ENCODE data around the gene NUDT22. TPM values are rescaled to one million over a fixed set of nuclear protein-coding genes. Genes with fewer than 3 reads are reported as not detected.
A peak's percentile ranks its signal among the peaks of the same experiment; 100 is the strongest.

The NUDT22 gene
- total and polyA plus RNA-seq, 2 of the 4 experiments (the other 2 are of a cell fraction): 21.3 to 44.6 TPM

DNA sequence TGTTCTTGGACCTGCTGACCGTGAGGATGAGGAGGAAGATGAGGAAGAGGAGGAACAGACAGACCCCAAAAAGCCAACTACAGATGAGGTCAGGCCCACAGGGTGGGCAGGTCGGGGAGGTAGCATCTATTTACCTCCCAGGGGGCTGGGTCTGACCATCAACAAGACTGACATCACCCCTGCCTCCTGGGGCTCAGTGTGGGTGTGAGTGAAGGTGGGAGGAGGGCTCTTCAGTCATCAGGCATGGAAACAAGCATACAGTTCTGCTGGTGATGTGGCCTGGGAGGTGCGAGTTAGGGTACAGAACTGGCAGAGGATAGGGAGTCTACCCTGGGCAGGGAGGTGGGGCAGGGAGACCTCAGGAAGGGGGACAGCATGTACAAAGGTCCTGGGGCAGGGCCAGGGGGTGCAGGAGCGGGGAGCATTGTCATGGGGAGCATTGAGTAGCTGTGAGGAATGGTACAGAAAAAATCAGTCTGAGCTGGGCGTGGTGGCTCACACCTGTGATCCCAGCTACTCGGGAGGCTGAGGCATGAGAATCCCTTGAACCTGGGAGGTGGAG, 34.2 kb downstream of the NUDT22 start:
- H3K56ac ChIP-seq (ENCODE audit: extremely low read depth, insufficient read depth, low read length): no peak overlapping the region
- H3K23ac ChIP-seq (ENCODE audit: low read depth, low read length): no peak overlapping the region
- H4K91ac ChIP-seq (ENCODE audit: insufficient read depth, low read depth, low read length): no peak overlapping the region
- no peak overlapping the region for H4K8ac ChIP-seq (ENCODE audit: low read depth in 2 of 2, low read length in 2 of 2)
- H3K4me1 ChIP-seq (ENCODE audit: control insufficient read depth, insufficient read depth, low read length): peaks cover 9% of the 10 kb centered on the region
- no TSS peak for BruUV-seq (replicated peaks)
- no peak overlapping the region for H3K4me3 ChIP-seq (ENCODE audit: insufficient read depth, low read depth, low read length)
- 100% methylated on average over 3 of the region's 6 CpGs; no CpG with 5 or more reads in 1 of the 2 experiments for WGBS, 2 experiments (ENCODE audit: extremely low coverage in 2 of 2, insufficient read length in 1 of 2)
- no peak overlapping the region for H2BK120ac ChIP-seq (ENCODE audit: low read depth, low read length)
- no peak overlapping the region for H2AFZ ChIP-seq (replicated peaks; ENCODE audit: low read length, poor library complexity)
- no peak overlapping the region for H4K5ac ChIP-seq (ENCODE audit: low read depth, low read length)
- peak overlapping the region; percentile 0 for H2AK9ac ChIP-seq (replicated peaks; ENCODE audit: low read depth, low read length, poor library complexity)
- ChIA-PET CTCF (interaction anchor here (0.6 kb wide), 2 partner anchors 8 to 351 kb away, joined by 3 read pairs; no protein-coding TSS in a partner anchor), POLR2A (ENCODE audit: unreplicated experiment) (no interaction called here)
- no peak overlapping the region for H3K14ac ChIP-seq (replicated peaks; ENCODE audit: low read depth, low read length)
- no peak overlapping the region for H2AK5ac ChIP-seq (ENCODE audit: low read depth, low read length)
- no peaks in the 10 kb centered on the region for H3K27me3 ChIP-seq (ENCODE audit: control insufficient read depth, insufficient read depth, low read length)
- ATAC-seq (ENCODE audit: low read depth) (no peak), DNase-seq (no peak)
- intact Hi-C loops (cut with micrococcal nuclease) (no loop called here), dilution Hi-C loops (cut with HindIII; ENCODE audit: low sequenced_read_pairs, unreplicated experiment) (no loop called here), in situ Hi-C loops (cut with MboI; ENCODE audit: low sequenced_read_pairs) (no loop called here)
- no peak overlapping the region for H3K27ac ChIP-seq (ENCODE audit: insufficient read depth, low read length)
- H3K9me3 ChIP-seq (ENCODE audit: control insufficient read depth, insufficient read depth, low read length): no peaks in the 10 kb centered on the region
- no peak overlapping the region for H2BK5ac ChIP-seq (ENCODE audit: low read depth, low read length, poor library complexity, severe bottlenecking)
- H3K79me1 ChIP-seq (ENCODE audit: low read depth in 1 of 2, low read length in 2 of 2): peaks cover 7 to 45% of the 10 kb centered on the region in 2 experiments; a peak in 2 of 4 replicates
- no peak overlapping the region for H2BK15ac ChIP-seq (ENCODE audit: low read depth, low read length)
- H3K4me2 ChIP-seq (ENCODE audit: low read depth, low read length): no peak overlapping the region
- TF ChIP-seq MAFK (IDR thresholded peaks at IDR 0.05; ENCODE audit: low read depth, low read length): no peak
- TF ChIP-seq BHLHE40 (IDR thresholded peaks at IDR 0.05; ENCODE audit: low read depth, low read length): no peak
- TF ChIP-seq, protein P1, sequence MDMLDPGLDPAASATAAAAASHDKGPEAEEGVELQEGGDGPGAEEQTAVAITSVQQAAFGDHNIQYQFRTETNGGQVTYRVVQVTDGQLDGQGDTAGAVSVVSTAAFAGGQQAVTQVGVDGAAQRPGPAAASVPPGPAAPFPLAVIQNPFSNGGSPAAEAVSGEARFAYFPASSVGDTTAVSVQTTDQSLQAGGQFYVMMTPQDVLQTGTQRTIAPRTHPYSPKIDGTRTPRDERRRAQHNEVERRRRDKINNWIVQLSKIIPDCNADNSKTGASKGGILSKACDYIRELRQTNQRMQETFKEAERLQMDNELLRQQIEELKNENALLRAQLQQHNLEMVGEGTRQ (IDR thresholded peaks at IDR 0.05; ENCODE audit: low read depth, low read length): no peak
- TF ChIP-seq, protein P2, sequence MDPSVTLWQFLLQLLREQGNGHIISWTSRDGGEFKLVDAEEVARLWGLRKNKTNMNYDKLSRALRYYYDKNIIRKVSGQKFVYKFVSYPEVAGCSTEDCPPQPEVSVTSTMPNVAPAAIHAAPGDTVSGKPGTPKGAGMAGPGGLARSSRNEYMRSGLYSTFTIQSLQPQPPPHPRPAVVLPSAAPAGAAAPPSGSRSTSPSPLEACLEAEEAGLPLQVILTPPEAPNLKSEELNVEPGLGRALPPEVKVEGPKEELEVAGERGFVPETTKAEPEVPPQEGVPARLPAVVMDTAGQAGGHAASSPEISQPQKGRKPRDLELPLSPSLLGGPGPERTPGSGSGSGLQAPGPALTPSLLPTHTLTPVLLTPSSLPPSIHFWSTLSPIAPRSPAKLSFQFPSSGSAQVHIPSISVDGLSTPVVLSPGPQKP (IDR thresholded peaks at IDR 0.05; ENCODE audit: borderline replicate concordance, low read depth, low read length): no peak
- TF ChIP-seq, protein P3, sequence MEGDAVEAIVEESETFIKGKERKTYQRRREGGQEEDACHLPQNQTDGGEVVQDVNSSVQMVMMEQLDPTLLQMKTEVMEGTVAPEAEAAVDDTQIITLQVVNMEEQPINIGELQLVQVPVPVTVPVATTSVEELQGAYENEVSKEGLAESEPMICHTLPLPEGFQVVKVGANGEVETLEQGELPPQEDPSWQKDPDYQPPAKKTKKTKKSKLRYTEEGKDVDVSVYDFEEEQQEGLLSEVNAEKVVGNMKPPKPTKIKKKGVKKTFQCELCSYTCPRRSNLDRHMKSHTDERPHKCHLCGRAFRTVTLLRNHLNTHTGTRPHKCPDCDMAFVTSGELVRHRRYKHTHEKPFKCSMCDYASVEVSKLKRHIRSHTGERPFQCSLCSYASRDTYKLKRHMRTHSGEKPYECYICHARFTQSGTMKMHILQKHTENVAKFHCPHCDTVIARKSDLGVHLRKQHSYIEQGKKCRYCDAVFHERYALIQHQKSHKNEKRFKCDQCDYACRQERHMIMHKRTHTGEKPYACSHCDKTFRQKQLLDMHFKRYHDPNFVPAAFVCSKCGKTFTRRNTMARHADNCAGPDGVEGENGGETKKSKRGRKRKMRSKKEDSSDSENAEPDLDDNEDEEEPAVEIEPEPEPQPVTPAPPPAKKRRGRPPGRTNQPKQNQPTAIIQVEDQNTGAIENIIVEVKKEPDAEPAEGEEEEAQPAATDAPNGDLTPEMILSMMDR (conservative IDR thresholded peaks at IDR 0.05; ENCODE audit: low read depth, low read length): no peak
- no peak for TF ChIP-seq RCOR1 (IDR thresholded peaks at IDR 0.05; ENCODE audit: insufficient replicate concordance, low read length)
- TF ChIP-seq RAD21 (IDR thresholded peaks at IDR 0.05; ENCODE audit: low read length): no peak
- TF ChIP-seq MAZ (IDR thresholded peaks at IDR 0.05; ENCODE audit: borderline replicate concordance, low read depth, low read length): no peak
- H3K9ac ChIP-seq (ENCODE audit: low read depth, low read length): no peak overlapping the region
- H3K18ac ChIP-seq (ENCODE audit: low read depth, low read length): no peak overlapping the region
- peaks cover 62% of the 10 kb centered on the region for H3K36me3 ChIP-seq (ENCODE audit: control insufficient read depth, insufficient read depth, low read length)
- H3K4ac ChIP-seq (ENCODE audit: low read depth, low read length): no peak overlapping the region
- H3K9me1 ChIP-seq (ENCODE audit: insufficient read depth, low read length): 0 out of 2 replicates have a peak, but pooled peaks cover 5% of the 10 kb centered on the region
- H4K20me1 ChIP-seq (ENCODE audit: insufficient read depth, low read length): no peaks in the 10 kb centered on the region
- H2BK20ac ChIP-seq (ENCODE audit: low read depth, low read length): no peak overlapping the region

All from IMR-90 (cell line).